GM18861 (cell line): ENCODE data around the gene SPATA9.

Experiments used
- ATAC-seq: cut with Tn5 transposase; IDR thresholded peaks from one replicate; pipeline ENCODE4 v1.9.1; 2021; ENCODE audit not compliant: unreplicated experiment

The SPATA9 gene

DNA sequence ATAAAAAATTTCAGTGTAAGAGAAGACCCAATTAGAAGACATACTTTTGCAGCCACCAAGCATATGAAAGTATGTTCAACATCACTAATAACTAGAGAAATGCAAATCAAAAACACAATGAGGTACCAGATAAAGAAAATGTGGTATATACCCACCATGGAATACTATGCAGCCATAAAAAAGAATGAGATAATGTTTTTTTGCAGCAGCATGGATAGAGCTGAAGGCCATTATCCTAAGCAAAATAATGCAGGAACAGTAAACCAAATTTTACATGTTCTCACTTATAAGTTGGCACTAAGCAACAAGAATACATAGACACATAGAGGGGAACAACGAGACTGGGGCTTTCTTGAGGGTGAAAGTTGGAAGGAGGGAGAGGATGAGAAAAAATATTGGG, 6.9 kb upstream of the SPATA9 start:
- no peak for ATAC-seq

DNA sequence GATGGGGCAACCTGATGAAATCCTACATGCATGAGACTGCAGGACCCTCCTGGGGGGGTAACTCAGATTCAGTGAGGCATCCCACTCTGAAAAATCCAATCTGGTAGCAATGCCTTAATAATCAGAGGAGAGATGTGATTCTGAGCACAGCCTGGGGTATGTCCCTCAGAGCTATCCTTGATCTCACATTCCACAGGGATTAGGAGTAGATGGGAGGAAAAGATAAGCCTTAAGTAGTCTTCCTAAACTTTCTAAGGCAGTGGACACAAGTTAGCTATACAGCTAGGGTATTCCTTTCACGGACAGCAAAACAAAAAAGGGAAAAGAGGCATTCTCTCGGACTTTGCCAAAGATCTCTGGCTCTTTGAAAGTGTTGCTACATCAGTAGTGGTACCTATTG, 3.9 kb upstream of the SPATA9 start:
- ATAC-seq = no peak

- ATAC-seq = no peak
These were observed 1.6 kb upstream of the SPATA9 start for GRCh38 chr5:95684361-95684760.

- no peak for ATAC-seq
These were observed 9.7 kb downstream of the SPATA9 start for GRCh38 chr5:95673081-95673480.

- no peak for ATAC-seq
These were observed 10.2 kb downstream of the SPATA9 start for GRCh38 chr5:95672641-95673040.

- no peak for ATAC-seq
These were observed 11.0 kb downstream of the SPATA9 start for GRCh38 chr5:95671826-95672225.

- ATAC-seq = no peak
These were observed 12.2 kb downstream of the SPATA9 start for GRCh38 chr5:95670568-95670967.

DNA sequence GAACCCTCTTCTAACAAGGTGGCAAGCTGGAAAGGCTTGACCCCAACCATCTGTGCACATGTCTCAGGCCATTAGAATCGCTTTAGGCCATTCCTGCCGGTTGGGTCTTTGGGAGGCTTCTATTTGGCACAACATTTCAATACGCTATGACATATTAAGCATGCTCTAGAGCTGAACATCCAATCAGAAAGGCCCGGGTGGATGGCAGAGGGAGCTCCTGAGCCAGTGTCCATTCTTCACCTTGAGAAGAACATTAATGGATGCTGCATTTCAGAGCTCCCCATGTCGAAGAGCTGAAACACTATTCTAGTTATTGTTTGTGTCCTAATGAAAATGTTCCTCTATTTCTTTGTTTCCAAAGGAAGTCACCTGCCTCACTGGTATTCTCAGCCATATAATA, 12.8 kb downstream of the SPATA9 start:
- no peak for ATAC-seq

DNA sequence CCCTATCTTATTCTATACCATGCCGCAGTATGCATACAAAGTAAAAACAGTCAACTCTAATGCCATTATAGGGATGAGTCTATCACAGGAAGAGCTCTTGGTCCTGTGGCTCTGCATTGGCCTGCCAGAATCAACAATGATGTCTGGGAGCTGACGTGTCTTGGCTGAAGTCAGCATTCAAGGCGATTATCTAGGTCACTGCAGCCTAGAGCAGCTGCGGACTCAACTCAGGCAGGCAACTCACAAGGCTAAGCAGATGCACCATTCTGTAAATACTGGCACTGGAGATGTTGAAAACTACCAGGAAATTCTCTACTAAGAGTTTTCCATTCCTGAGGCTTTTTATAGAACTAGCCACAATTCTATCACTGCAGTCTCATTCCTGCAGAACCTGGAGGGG, 13.3 kb downstream of the SPATA9 start:
- ATAC-seq = no peak

DNA sequence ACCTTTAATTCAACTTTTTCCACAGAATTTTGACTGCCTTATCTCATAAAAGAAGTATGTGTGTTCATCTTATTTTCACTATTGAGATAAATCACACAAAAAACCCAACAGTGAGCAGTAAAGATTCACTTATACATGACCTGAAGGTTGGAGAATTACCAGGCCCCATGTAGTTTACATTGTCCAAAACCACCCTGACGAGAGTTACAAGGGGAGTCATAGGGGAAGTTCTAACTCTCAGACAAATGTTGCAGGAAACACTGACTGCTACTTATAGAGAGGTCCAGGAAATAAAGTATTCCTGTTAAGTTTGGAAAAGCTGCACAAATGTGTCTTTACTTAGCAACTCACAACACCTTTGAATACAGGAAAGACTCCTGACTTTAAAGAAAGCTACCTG, 14.1 kb downstream of the SPATA9 start:
- no peak for ATAC-seq

GRCh38 chr5:95668216-95668615, 14.6 kb downstream of the SPATA9 start:
- ATAC-seq = no peak

DNA sequence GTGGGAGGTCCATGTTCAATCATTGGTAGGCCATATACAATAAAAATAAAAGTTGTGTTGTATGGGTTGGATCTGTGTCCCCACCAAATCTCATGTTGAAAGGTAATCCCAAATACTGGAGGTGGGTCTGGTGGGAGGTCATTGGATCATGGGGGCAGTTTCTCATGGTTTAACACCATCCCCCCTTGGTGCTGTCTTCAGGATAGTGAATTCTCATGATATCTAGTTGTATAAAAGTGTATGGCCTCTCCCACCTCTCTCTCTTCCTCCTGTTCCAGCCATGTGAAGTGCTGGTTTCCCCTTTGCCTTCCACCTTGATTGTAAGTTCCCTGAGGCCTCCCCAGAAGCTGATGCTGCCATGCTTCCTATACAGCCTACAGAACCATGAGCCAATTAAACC, 15.1 kb downstream of the SPATA9 start:
- no peak for ATAC-seq

- ATAC-seq = no peak
These were observed 15.7 kb downstream of the SPATA9 start for GRCh38 chr5:95667061-95667618.

- ATAC-seq = no peak
These were observed 18.5 kb downstream of the SPATA9 start for GRCh38 chr5:95664204-95664786.

DNA sequence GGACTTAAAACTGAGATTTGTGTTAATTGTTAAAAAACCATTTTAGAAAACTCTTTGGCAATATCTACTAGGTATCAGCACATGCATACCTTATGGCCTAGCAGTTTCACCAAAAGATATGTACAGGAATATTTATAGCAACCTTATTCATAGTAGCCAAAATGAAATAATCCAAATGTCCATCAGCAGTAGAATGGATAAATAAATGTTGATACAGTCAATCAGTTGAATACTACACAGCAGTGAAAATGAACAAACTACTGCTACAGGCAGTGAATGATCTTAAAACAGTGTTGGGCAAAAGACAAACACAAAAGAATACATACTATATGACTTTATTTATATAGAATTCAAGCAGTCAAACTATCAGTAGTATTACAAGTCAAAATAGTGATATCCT, 19.8 kb downstream of the SPATA9 start:
- no peak for ATAC-seq

- ATAC-seq = no peak
These were observed 22.7 kb downstream of the SPATA9 start for GRCh38 chr5:95660060-95660459.

DNA sequence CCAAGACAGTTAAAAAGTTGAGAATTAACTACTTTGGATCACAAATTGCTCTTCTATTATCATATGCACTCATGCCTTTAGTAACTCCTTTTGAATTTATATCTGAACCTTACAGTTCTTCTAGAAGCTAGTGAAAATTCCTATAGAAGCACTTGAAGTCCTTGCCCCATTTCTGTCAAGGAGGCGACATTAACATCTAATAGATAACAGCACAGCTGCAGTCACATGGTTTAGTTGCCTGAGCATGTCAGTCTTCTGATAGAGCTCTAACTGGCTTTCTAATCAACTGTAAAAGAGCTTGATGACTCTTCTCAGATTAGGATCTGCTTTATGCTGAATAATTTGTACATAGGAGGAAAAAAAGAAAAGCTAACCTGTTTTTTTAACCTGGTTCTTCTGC, 27.2 kb downstream of the SPATA9 start:
- ATAC-seq = no peak

- ATAC-seq = no peak
These were observed 28.6 kb downstream of the SPATA9 start for GRCh38 chr5:95654196-95654595.

GRCh38 chr5:95652849-95653248, 29.9 kb downstream of the SPATA9 start:
- no peak for ATAC-seq

- no peak for ATAC-seq
These were observed 32.8 kb downstream of the SPATA9 start for GRCh38 chr5:95649842-95650620.

DNA sequence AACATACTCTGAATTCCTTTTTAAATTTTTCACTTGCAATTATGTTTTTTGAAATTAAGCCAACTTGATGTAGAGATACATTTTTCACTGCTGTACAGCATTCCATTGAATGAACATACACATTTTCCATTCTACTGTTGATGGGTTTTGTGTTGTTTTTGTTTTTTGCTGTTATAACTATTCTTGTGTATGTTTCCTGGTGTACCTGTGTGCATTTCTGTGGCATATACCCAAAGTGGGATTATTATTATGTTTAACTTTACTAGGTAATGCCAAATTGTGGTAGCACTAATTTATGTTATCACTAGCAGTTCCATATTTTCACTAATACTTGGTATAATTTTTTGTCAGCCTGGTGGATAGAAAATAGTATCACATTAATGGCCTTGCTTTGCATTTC, 33.5 kb downstream of the SPATA9 start:
- ATAC-seq = no peak
